Pancreas (tissue), 10 donors: ENCODE data around the gene RRAGC. TPM values are rescaled to one million over a fixed set of nuclear protein-coding genes. Genes with fewer than 3 reads are reported as not detected.
"Not testable (repeated sequence)": the region's sequence is repeated elsewhere in the genome, so short reads cannot be mapped to it uniquely, and the experiment has no call there.

Experiments used
- ATAC-seq, 4 donors: fragments of 200-7000 bp; cut with Tn5 transposase; one replicate each; pipeline versions ENCODE4 v1.8.0 to v1.9.1; 2020; ENCODE audit warnings: mild to moderate bottlenecking in 4 of 4, moderate library complexity in 4 of 4
- DNase-seq, 6 donors: peaks; one replicate each; pipeline ENCODE4 v3.0.0-alpha.2; 2020
- FAIRE-seq: peaks from 2 replicates; lab custom pipeline; 2012; peaks lifted over from hg19 to GRCh38; lab: Jason Lieb, UNC
- H3K27ac ChIP-seq, 4 donors: fragments of 200-600 bp; sonication (generic); 1 replicate in 3 of 4; 2 replicates in 1 of 4; pipeline versions ENCODE4 v1.5.0 to v1.8.0; 2020
- H3K27me3 ChIP-seq, 4 donors: fragments of 200-600 bp; one replicate each; pipeline ENCODE4 v1.8.0; 2021
- H3K36me3 ChIP-seq, 3 donors: fragments of 200-600 bp; sonication (generic) in 1 of 3; one replicate each; pipeline versions ENCODE4 v1.5.0 to v1.8.0; 2020 to 2021
- H3K4me1 ChIP-seq, 3 donors: fragments of 200-600 bp; one replicate each; pipeline ENCODE4 v1.8.0; 2021
- H3K4me3 ChIP-seq, 4 donors: fragments of 200-600 bp; sonication (generic) in 2 of 4; one replicate each; pipeline versions ENCODE4 v1.5.0 to v1.8.0; 2020 to 2021
- H3K9me3 ChIP-seq, 4 donors: fragments of 200-600 bp; one replicate each; pipeline ENCODE4 v1.8.0; 2021
- CTCF ChIP-seq, 4 donors: fragments of 200-600 bp; sonication (generic) in 3 of 4; IDR thresholded peaks; one replicate each; pipeline versions ENCODE4 v1.5.0 to v1.8.0; 2021; ENCODE audit warnings: antibody characterized with exemption in 4 of 4
- WGBS, 2 donors: extraction: QIAGEN DNeasy Blood & Tissue Kit; methylation state at CpG; one replicate each; pipeline ENCODE4 v1.1.7; 2013; 5-methylcytosine and 5-hydroxymethylcytosine counted together
- intact Hi-C, 3 donors: fragments of 100-400 bp; cut with DNase I; formaldehyde crosslinking; loops; one replicate each; pipeline versions ENCODE4 v1.11.1 to v1.14.2; 2022
- polyA plus RNA-seq, 2 donors: library from polyadenylated mRNA; stranded (reverse); fragments of 200-250 nt; gene quantifications; one replicate each; pipeline ENCODE4 v1.2.3, GENCODE V29; 2013
- total RNA-seq, 6 donors: library from RNA; stranded (reverse); fragmentation: NEBNext Ultra II Directional in 4 of 6; extraction: Animal tissue kit (Norgen Biotek cat#: 25700) in 4 of 6; gene quantifications; one replicate each; pipeline versions ENCODE4 v1.2.1 to v1.2.4, GENCODE V29; 2021 to 2023
- donor health status: healthy with polysubstance abuse.
- donor health status: DM: no; HTN: no; CAD: no; lungs with moderate emphysema.
- donor health status: DM: no; HTN: no; CAD: no.
- donor health status: control.
- donor health status: control.
- donor health status: Bipolar disorder and iron deficiency.
- donor health status: DM: yes; HTN: yes; CAD: no.
- donor health status: DM: no; HTN: no; CAD: no.
- donor health status: DM: no; HTN: no; CAD: no.
- donor health status: DM: yes; HTN: yes; CAD: no.

Gene RRAGC
- total and polyA plus RNA-seq, 8 donors = 4.3 to 13.5 (median 8.2) TPM

GRCh38 chr1:38814984-38815464 is 44.5 kb downstream of the RRAGC start:
- 30 to 43% methylated on average over 1 of the region's 1 CpG for WGBS, 2 donors
- TF ChIP-seq CTCF (IDR thresholded peaks at IDR 0.05) = no peak
- peaks cover 0 to 21% (median 4%) of the 10 kb centered on the region in 4 donors for H3K27me3 ChIP-seq
- intact Hi-C loops = no loop called here
- FAIRE-seq (no peak), DNase-seq (no peak), ATAC-seq (no peak)
- peaks cover 0 to 7% (median 7%) of the 10 kb centered on the region in 3 donors for H3K4me1 ChIP-seq
- no peaks in the 10 kb centered on the region for H3K36me3 ChIP-seq
- H3K27ac ChIP-seq = no peak overlapping the region
- H3K9me3 ChIP-seq = no peaks in the 10 kb centered on the region
- no peak overlapping the region for H3K4me3 ChIP-seq

GRCh38 chr1:38814444-38814983 is 45.1 kb downstream of the RRAGC start:
- intact Hi-C loops = no loop called here
- Histone ChIP-seq H3K4me3 (no peak overlapping the region), H3K27me3 (peaks cover 0 to 21% (median 4%) of the 10 kb centered on the region in 4 donors), H3K4me1 (peaks cover 0 to 7% (median 7%) of the 10 kb centered on the region in 3 donors), H3K27ac (no peak overlapping the region), H3K9me3 (no peaks in the 10 kb centered on the region), H3K36me3 (no peaks in the 10 kb centered on the region)
- DNase-seq (no peak), FAIRE-seq (no peak), ATAC-seq (no peak)
- no peak for TF ChIP-seq CTCF (IDR thresholded peaks at IDR 0.05)
- 38 to 39% methylated on average over 7 of the region's 7 CpGs for WGBS, 2 donors

GRCh38 chr1:38812981-38813380 is 46.6 kb downstream of the RRAGC start:
- H3K36me3 ChIP-seq = no peaks in the 10 kb centered on the region
- no peak overlapping the region for H3K27ac ChIP-seq
- FAIRE-seq (no peak), DNase-seq (no peak), ATAC-seq (no peak)
- no peak overlapping the region for H3K4me3 ChIP-seq
- no peaks in the 10 kb centered on the region for H3K9me3 ChIP-seq
- H3K4me1 ChIP-seq = peaks cover 0 to 2% (median 0%) of the 10 kb centered on the region in 3 donors
- intact Hi-C loops = no loop called here
- 38% methylated on average over 5 of the region's 5 CpGs for WGBS, 2 donors
- no peak for TF ChIP-seq CTCF (IDR thresholded peaks at IDR 0.05)
- peaks cover 0 to 16% (median 4%) of the 10 kb centered on the region in 4 donors for H3K27me3 ChIP-seq

GRCh38 chr1:38811466-38811865 is 48.1 kb downstream of the RRAGC start:
- H3K9me3 ChIP-seq, intact Hi-C loops, ATAC-seq, DNase-seq, H3K4me1 ChIP-seq, H3K27ac ChIP-seq, H3K36me3 ChIP-seq, H3K27me3 ChIP-seq, H3K4me3 ChIP-seq, FAIRE-seq: not testable (repeated sequence)
- WGBS, 2 donors = 45 to 62% methylated on average over 4 of the region's 4 CpGs

- ATAC-seq = no peak
- Histone ChIP-seq H3K27me3 (peaks cover 0 to 15% (median 0%) of the 10 kb centered on the region in 4 donors), H3K4me1 (no peaks in the 10 kb centered on the region), H3K36me3 (no peaks in the 10 kb centered on the region), H3K9me3 (no peaks in the 10 kb centered on the region), H3K4me3 (no peak overlapping the region), H3K27ac (no peak overlapping the region)
- DNase-seq = no peak
- 52% methylated on average over 1 of the region's 1 CpG for WGBS, 2 donors
- no peak for TF ChIP-seq CTCF (IDR thresholded peaks at IDR 0.05)
- FAIRE-seq = no peak
- intact Hi-C loops = no loop called here
These were observed 53.5 kb downstream of the RRAGC start for GRCh38 chr1:38806090-38806489.
